HG03095 (cell line): ENCODE results near the gene NGRN.

Source experiments
- ATAC-seq: cut with Tn5 transposase; IDR thresholded peaks from one replicate; pipeline ENCODE4 v1.9.1; 2021; ENCODE audit warnings: moderate library complexity; ENCODE audit not compliant: unreplicated experiment

Gene NGRN

GRCh38 chr15:90265271-90266060, at the start of gene NGRN:
Gene NGRN (plus strand): TSS chr15:90265672. CDS start chr15:90265713, 41 bp downstream.
- peak; percentile 90 for ATAC-seq

GRCh38 chr15:90217671-90218394, 47.6 kb upstream of the NGRN start:
- ATAC-seq, result no peak

GRCh38 chr15:90219421-90220141, 45.9 kb upstream of the NGRN start:
- ATAC-seq, result no peak

- no peak for ATAC-seq
Observed at GRCh38 chr15:90221246-90221900, 44.1 kb upstream of the NGRN start.

- no peak for ATAC-seq
Observed at GRCh38 chr15:90222547-90222946, 42.9 kb upstream of the NGRN start.

- no peak for ATAC-seq
Observed at GRCh38 chr15:90223441-90224165, 41.9 kb upstream of the NGRN start.

GRCh38 chr15:90225047-90225446, 40.4 kb upstream of the NGRN start:
- ATAC-seq, result no peak

- ATAC-seq, result no peak
Observed at GRCh38 chr15:90225504-90226234, 39.8 kb upstream of the NGRN start.

GRCh38 chr15:90227336-90227735, 38.1 kb upstream of the NGRN start:
- ATAC-seq, result no peak

GRCh38 chr15:90227816-90228772, 37.4 kb upstream of the NGRN start:
- no peak for ATAC-seq

- no peak for ATAC-seq
Observed at GRCh38 chr15:90228960-90229359, 36.5 kb upstream of the NGRN start.

- no peak for ATAC-seq
Observed at GRCh38 chr15:90230071-90230494, 35.4 kb upstream of the NGRN start.

GRCh38 chr15:90230610-90231009, 34.9 kb upstream of the NGRN start:
- ATAC-seq, result no peak

- ATAC-seq, result no peak
Observed at GRCh38 chr15:90231028-90232017, 34.1 kb upstream of the NGRN start.

- ATAC-seq, result no peak
Observed at GRCh38 chr15:90232196-90232595, 33.3 kb upstream of the NGRN start.

- no peak for ATAC-seq
Observed at GRCh38 chr15:90232941-90233386, 32.5 kb upstream of the NGRN start.

GRCh38 chr15:90233387-90234095, 31.9 kb upstream of the NGRN start, which contains the start of gene CIB1:
Gene CIB1 (minus strand): TSS chr15:90233941. CDS start chr15:90233885, 56 bp downstream.
- ATAC-seq, result peak; percentile 81
